ENCODE measurements around the gene ROR1.

GRCh38 chr1:64059556-64059955, 285.7 kb downstream of the ROR1 start:
- TF ChIP-seq CTCF (IDR thresholded peaks at IDR 0.05; ENCODE audit: low read depth, low read length) (no peak), POLR2A (IDR thresholded peaks at IDR 0.05; ENCODE audit: extremely low read depth, insufficient read length) (no peak), MYC (IDR thresholded peaks at IDR 0.05; ENCODE audit: low read depth, low read length) (no peak), MAX (IDR thresholded peaks at IDR 0.05; ENCODE audit: low read depth, low read length) (no peak)
